HUES48 (cell line): ENCODE results near the gene DIP2A.

Experiments used
- H3K27ac ChIP-seq: one replicate; pipeline ENCODE4 v1.7.0; 2013; ENCODE audit warnings: low read depth, low read length, inconsistent platforms
- H3K27me3 ChIP-seq: 2 replicates; pipeline ENCODE4 v1.6.1; 2013; ENCODE audit warnings: mild to moderate bottlenecking, low read length; ENCODE audit not compliant: control insufficient read depth, insufficient read depth
- H3K36me3 ChIP-seq: 2 replicates; pipeline ENCODE4 v1.6.1; 2013; ENCODE audit warnings: low read length; ENCODE audit not compliant: control insufficient read depth, insufficient read depth
- H3K4me1 ChIP-seq: 2 replicates; pipeline ENCODE4 v1.6.1; 2013; ENCODE audit warnings: mild to moderate bottlenecking, low read length; ENCODE audit not compliant: control insufficient read depth, insufficient read depth
- H3K4me3 ChIP-seq: 2 replicates; pipeline ENCODE4 v1.5.1; 2013; ENCODE audit warnings: mild to moderate bottlenecking, low read depth, low read length
- H3K9ac ChIP-seq: 2 replicates; pipeline ENCODE4 v1.6.1; 2013; ENCODE audit warnings: mild to moderate bottlenecking, low read depth, low read length, moderate library complexity
- H3K9me3 ChIP-seq: 2 replicates; pipeline ENCODE4 v1.6.1; 2013; ENCODE audit warnings: low read length; ENCODE audit not compliant: control insufficient read depth, insufficient read depth

DIP2A gene

GRCh38 chr21:46610018-46610701, 151.5 kb downstream of the DIP2A start:
- Histone ChIP-seq H3K4me1 (peaks cover 3% of the 10 kb centered on the region), H3K27ac (no peak overlapping the region), H3K9ac (no peak overlapping the region), H3K9me3 (peaks cover 4% of the 10 kb centered on the region; the same call in 1 of the 2 replicates), H3K36me3 (no peaks in the 10 kb centered on the region), H3K4me3 (no peak overlapping the region), H3K27me3 (no peaks in the 10 kb centered on the region)

DNA sequence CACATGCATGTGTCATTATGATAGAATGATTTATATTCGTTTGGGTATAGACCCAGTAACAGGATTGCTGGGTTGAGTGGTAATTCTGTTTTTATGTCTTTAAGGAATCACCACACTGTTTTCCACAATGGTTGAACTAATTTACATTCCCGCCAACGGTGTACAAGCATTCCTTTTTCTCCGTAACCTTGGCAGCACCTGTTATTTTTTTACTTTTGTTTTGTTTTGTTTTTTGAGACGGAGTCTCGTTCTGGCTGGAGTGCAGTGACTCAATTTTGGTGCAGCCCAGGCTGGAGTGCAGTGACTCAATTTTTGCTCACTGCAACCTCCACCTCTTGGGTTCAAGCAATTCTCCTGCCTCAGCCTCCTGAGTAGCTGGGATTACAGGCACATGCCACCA, 154.7 kb downstream of the DIP2A start:
- peaks cover 4% of the 10 kb centered on the region; the same call in 1 of the 2 replicates for H3K9me3 ChIP-seq
- no peaks in the 10 kb centered on the region for H3K4me1 ChIP-seq
- no peaks in the 10 kb centered on the region for H3K27me3 ChIP-seq
- no peak overlapping the region for H3K4me3 ChIP-seq
- H3K27ac ChIP-seq: no peak overlapping the region
- no peak overlapping the region for H3K9ac ChIP-seq
- no peaks in the 10 kb centered on the region for H3K36me3 ChIP-seq

DNA sequence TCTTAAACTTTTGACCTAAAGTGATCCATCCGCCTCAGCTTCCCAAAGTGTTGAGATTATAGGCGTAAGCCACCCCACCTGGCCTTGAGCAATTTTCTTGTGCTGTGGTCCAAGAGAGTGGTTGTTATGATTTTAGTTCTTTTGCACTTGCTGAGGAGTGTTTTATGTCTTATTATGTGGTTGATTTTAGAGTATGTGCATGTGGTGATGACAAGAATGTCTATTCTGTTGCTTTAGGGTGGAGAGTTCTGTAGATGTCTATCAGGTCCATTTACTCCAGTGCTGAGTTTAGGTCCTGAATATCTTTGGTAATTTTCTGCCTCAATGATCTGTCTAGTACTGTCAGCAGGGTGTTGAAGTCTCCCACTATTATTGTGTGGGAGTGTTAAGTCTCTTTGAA, 157.4 kb downstream of the DIP2A start:
- H3K9ac ChIP-seq: no peak overlapping the region
- no peak overlapping the region for H3K27ac ChIP-seq
- H3K4me3 ChIP-seq: no peak overlapping the region
- H3K9me3 ChIP-seq: no peaks in the 10 kb centered on the region
- H3K36me3 ChIP-seq: no peaks in the 10 kb centered on the region
- H3K27me3 ChIP-seq: no peaks in the 10 kb centered on the region
- no peaks in the 10 kb centered on the region for H3K4me1 ChIP-seq

DNA sequence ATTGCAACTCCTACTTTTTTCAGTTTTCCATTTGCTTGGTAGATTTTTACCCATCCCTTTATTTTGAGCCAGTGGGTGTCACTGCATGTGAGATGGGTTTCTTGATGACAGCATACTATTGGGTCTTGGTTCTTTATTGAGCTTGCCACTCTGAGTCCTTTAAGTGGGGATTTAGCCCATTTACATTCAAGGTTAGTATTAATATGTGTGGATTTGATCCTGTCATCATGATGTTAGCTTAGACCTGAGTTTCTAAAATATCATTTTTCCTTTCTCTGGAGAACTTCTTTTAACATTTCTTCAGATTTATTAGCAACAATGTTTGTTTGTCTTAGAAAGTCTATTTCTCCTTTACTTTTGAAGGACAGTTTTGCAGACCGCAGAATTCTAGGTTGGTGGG, 158.0 kb downstream of the DIP2A start:
- Histone ChIP-seq H3K27me3 (no peaks in the 10 kb centered on the region), H3K9me3 (no peaks in the 10 kb centered on the region), H3K36me3 (no peaks in the 10 kb centered on the region), H3K9ac (no peak overlapping the region), H3K4me1 (no peaks in the 10 kb centered on the region), H3K4me3 (no peak overlapping the region), H3K27ac (no peak overlapping the region)

GRCh38 chr21:46617267-46618051, 158.8 kb downstream of the DIP2A start:
- H3K9ac ChIP-seq: no peak overlapping the region
- no peak overlapping the region for H3K4me3 ChIP-seq
- H3K27ac ChIP-seq: no peak overlapping the region
- H3K36me3 ChIP-seq: no peaks in the 10 kb centered on the region
- H3K27me3 ChIP-seq: no peaks in the 10 kb centered on the region
- H3K4me1 ChIP-seq: no peaks in the 10 kb centered on the region
- no peaks in the 10 kb centered on the region for H3K9me3 ChIP-seq

DNA sequence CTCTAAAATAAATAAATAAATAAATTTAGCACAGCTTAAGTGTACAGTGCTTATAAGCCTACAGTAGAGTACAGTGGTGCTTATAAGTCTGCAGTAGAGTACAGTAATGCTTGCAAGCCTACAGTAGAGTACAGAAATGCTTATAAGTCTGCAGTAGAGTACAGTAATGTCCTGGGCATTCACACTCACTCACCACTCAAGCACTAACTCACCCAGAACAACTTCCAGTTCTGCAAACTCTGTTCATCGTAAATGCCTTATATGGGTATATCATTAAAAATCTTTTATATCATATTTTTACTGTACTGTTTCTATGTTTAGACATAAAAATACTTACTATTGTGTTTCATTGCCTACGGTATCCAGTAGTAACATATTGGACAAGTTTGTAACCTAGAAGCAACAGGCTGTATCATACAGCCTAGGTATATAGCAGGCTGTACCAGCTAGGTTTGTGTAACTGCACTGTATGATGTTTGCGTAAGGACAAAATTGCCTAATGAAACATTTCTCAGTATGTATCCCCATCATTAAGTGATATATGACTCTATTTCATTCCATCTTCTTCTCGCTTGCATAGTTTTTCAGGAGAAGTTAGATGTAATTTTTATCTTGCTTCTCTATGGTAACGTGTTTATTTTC, 160.2 kb downstream of the DIP2A start:
- Histone ChIP-seq H3K27ac (no peak overlapping the region), H3K27me3 (no peaks in the 10 kb centered on the region), H3K4me1 (no peaks in the 10 kb centered on the region), H3K4me3 (no peak overlapping the region), H3K9ac (no peak overlapping the region), H3K36me3 (no peaks in the 10 kb centered on the region), H3K9me3 (no peaks in the 10 kb centered on the region)
